Neural progenitor cell (in vitro differentiated cells): Measurements from ENCODE around the gene TUBA4B. TPM values are rescaled to one million over a fixed set of nuclear protein-coding genes. Genes with fewer than 3 reads are reported as not detected.
"Not testable (repeated sequence)": the region's sequence is repeated elsewhere in the genome, so short reads cannot be mapped to it uniquely, and the experiment has no call there.

Source experiments
- DNase-seq: peaks from one replicate; pipeline ENCODE4 v3.0.0-alpha.2; 2016; ENCODE audit warnings: low spot score
- H2AFZ ChIP-seq: fragments of 200-600 bp; sonication (generic); replicated peaks from 2 replicates; pipeline ENCODE4 v1.6.1; 2016; ENCODE audit warnings: antibody characterized with exemption
- H3F3A ChIP-seq: fragments of 200-600 bp; sonication (generic); 2 replicates; pipeline ENCODE4 v1.6.1; 2016; ENCODE audit warnings: antibody characterized with exemption, low read depth
- H3K27ac ChIP-seq: fragments of 200-600 bp; sonication (generic); 2 replicates; pipeline ENCODE4 v1.5.1; 2016; ENCODE audit warnings: mild to moderate bottlenecking
- H3K27me3 ChIP-seq: fragments of 200-600 bp; sonication (generic); 2 replicates; pipeline ENCODE4 v1.6.1; 2016; ENCODE audit warnings: mild to moderate bottlenecking, moderate library complexity
- H3K36me3 ChIP-seq: fragments of 200-600 bp; sonication (generic); 2 replicates; pipeline ENCODE4 v1.5.1; 2016
- H3K4me1 ChIP-seq: fragments of 200-600 bp; sonication (generic); 2 replicates; pipeline ENCODE4 v1.6.1; 2016; ENCODE audit warnings: mixed run types
- H3K4me2 ChIP-seq: fragments of 200-600 bp; sonication (generic); 2 replicates; pipeline ENCODE4 v1.6.1; 2016
- H3K4me3 ChIP-seq: fragments of 200-600 bp; sonication (generic); 2 replicates; pipeline ENCODE4 v1.5.1; 2016
- H3K79me2 ChIP-seq: fragments of 200-600 bp; sonication (generic); 2 replicates; pipeline ENCODE4 v1.6.1; 2016; ENCODE audit warnings: low read depth
- H3K9ac ChIP-seq: fragments of 200-600 bp; sonication (generic); 2 replicates; pipeline ENCODE4 v1.6.1; 2016
- H3K9me3 ChIP-seq: fragments of 200-600 bp; sonication (generic); 2 replicates; pipeline ENCODE4 v1.5.1; 2016; ENCODE audit warnings: low read depth
- H4K20me1 ChIP-seq: fragments of 200-600 bp; sonication (generic); 2 replicates; pipeline ENCODE4 v1.6.1; 2016; ENCODE audit warnings: low read depth
- H3K27ac Mint-ChIP-seq: 3 replicates; pipeline ENCODE4 v1.8.0; 2021; ENCODE audit warnings: mixed read lengths
- H3K27me3 Mint-ChIP-seq: 2 replicates; pipeline ENCODE4 v1.8.0; 2022; ENCODE audit warnings: low read depth, mild to moderate bottlenecking, inconsistent platforms, moderate library complexity, mixed read lengths; ENCODE audit not compliant: insufficient read depth
- H3K36me3 Mint-ChIP-seq: 3 replicates; pipeline ENCODE4 v1.8.0; 2021; ENCODE audit warnings: mixed read lengths
- H3K4me1 Mint-ChIP-seq: 3 replicates; pipeline ENCODE4 v1.8.0; 2021; ENCODE audit warnings: mixed read lengths
- H3K4me3 Mint-ChIP-seq: 3 replicates; pipeline ENCODE4 v1.8.0; 2021; ENCODE audit warnings: mild to moderate bottlenecking, moderate library complexity, mixed read lengths
- H3K9me3 Mint-ChIP-seq: 3 replicates; pipeline ENCODE4 v1.8.0; 2020; ENCODE audit warnings: mixed read lengths
- CTCF ChIP-seq: fragments of 200-600 bp; sonication (generic); IDR thresholded peaks from 2 replicates; pipeline ENCODE4 v1.5.1; 2017; ENCODE audit warnings: antibody characterized with exemption, mild to moderate bottlenecking
- EZH2 ChIP-seq: fragments of 200-600 bp; sonication (generic); IDR thresholded peaks from 2 replicates; pipeline ENCODE4 v1.6.1; 2017; ENCODE audit warnings: antibody characterized with exemption, mild to moderate bottlenecking, moderate library complexity
- EZH2phosphoT487 ChIP-seq: fragments of 200-600 bp; sonication (generic); IDR thresholded peaks from 2 replicates; pipeline ENCODE4 v1.6.1; 2017; ENCODE audit warnings: antibody characterized with exemption
- total RNA-seq: library from RNA; depleted of rRNA; stranded (reverse); fragments of >200 nt; gene quantifications from 2 replicates; pipeline ENCODE4 v1.2.3, GENCODE V29; 2015; ENCODE audit warnings: low replicate concordance

TUBA4B gene
- total RNA-seq, 1 donor from 2014 or later, result not detected

GRCh38 chr2:219286436-219287115 lies 33.5 kb downstream of the TUBA4B start:
- TF ChIP-seq CTCF (no peak), EZH2phosphoT487 (no peak), EZH2 (no peak)
- no peak overlapping the region for H3K4me2 ChIP-seq
- no peak overlapping the region for H3K4me3 ChIP-seq
- H3K9ac ChIP-seq, result no peak overlapping the region
- Mint-ChIP-seq H3K36me3 (peaks cover 7% of the 10 kb centered on the region), H3K27me3 (peaks cover 9% of the 10 kb centered on the region), H3K4me3 (peak overlapping the region; percentile 22), H3K27ac (no peak overlapping the region), H3K9me3 (no peaks in the 10 kb centered on the region), H3K4me1 (peaks cover 4% of the 10 kb centered on the region)
- no peaks in the 10 kb centered on the region for H3K27me3 ChIP-seq
- no peaks in the 10 kb centered on the region for H3K36me3 ChIP-seq
- H4K20me1 ChIP-seq, result no peaks in the 10 kb centered on the region
- H3K4me1 ChIP-seq, result peaks cover 5% of the 10 kb centered on the region
- no peak overlapping the region for H3K27ac ChIP-seq
- DNase-seq, result no peak
- no peak overlapping the region for H2AFZ ChIP-seq
- H3K79me2 ChIP-seq, result no peaks in the 10 kb centered on the region
- no peaks in the 10 kb centered on the region for H3F3A ChIP-seq
- H3K9me3 ChIP-seq, result no peaks in the 10 kb centered on the region

DNA sequence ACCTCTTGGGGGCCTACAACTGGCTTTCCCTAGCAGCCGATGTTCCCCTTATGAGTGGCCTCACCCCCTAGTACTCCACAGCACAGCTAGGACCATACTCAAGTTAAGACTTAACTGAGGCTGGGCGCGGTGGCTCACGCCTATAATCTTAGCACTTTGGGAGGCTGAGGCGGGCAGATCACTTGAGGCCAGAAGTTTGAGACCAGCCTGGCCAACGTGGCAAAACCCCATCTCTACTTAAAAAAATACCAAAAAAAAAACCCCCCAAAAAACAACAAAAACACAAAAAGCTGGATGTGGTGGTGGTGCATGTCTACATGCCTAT lies 34.0 kb downstream of the TUBA4B start:
- not testable (repeated sequence) for H3K4me1 Mint-ChIP-seq, H3K27ac ChIP-seq, H3K4me1 ChIP-seq, H3K9ac ChIP-seq, DNase-seq, H3K4me3 ChIP-seq, H3K27me3 Mint-ChIP-seq, H3K9me3 ChIP-seq, H3K27ac Mint-ChIP-seq, H3K4me2 ChIP-seq, H3K36me3 ChIP-seq, H3K36me3 Mint-ChIP-seq, H2AFZ ChIP-seq, H3K79me2 ChIP-seq, H3K9me3 Mint-ChIP-seq, H4K20me1 ChIP-seq, H3F3A ChIP-seq, H3K27me3 ChIP-seq
- H3K4me3 Mint-ChIP-seq, result peak overlapping the region; percentile 46

DNA sequence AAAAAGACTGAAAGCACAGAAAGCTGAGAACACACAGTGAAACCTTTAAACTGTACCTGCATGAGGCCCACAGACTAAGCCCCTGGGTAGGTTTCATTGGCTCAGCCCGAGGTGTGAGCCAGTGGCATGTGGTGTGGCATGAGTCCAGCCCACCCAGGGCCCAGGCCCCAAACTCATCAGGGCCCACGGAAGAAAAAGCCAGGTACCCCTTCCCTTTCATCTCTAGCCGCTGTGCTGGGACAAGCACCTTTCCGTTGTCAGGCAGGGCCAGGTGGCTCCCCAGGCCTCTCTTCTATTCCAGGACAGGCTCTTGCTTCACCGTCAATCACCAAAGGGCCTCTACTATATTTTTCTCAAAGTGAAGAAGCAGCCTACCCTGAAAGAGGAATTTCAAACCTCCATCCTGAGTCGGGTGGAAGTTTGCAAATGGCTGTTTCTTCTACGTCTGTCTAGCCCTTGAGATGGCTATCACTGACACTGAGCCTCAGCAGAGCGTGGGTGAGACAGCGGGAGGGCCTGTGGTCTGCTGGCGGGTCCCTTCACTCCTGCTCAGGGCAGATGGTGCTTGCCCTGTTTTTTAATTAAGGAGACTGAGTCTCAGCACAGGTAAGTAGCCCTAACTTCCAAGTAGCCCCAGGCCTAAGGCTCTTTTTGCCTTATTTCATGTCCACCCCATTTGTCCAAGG lies 34.7 kb downstream of the TUBA4B start:
- Histone ChIP-seq H3K4me3 (no peak overlapping the region), H3F3A (no peaks in the 10 kb centered on the region), H4K20me1 (no peaks in the 10 kb centered on the region), H3K27me3 (no peaks in the 10 kb centered on the region), H3K9me3 (no peaks in the 10 kb centered on the region), H2AFZ (no peak overlapping the region), H3K27ac (no peak overlapping the region), H3K79me2 (no peaks in the 10 kb centered on the region), H3K9ac (no peak overlapping the region), H3K4me1 (peaks cover 5% of the 10 kb centered on the region), H3K36me3 (no peaks in the 10 kb centered on the region), H3K4me2 (no peak overlapping the region)
- peaks cover 4% of the 10 kb centered on the region for H3K4me1 Mint-ChIP-seq
- H3K9me3 Mint-ChIP-seq, result no peaks in the 10 kb centered on the region
- TF ChIP-seq CTCF (no peak), EZH2phosphoT487 (no peak), EZH2 (no peak)
- DNase-seq, result no peak
- no peak overlapping the region for H3K27ac Mint-ChIP-seq
- peaks cover 9% of the 10 kb centered on the region for H3K27me3 Mint-ChIP-seq
- H3K36me3 Mint-ChIP-seq, result peaks cover 4% of the 10 kb centered on the region
- peak overlapping the region; percentile 46 for H3K4me3 Mint-ChIP-seq

DNA sequence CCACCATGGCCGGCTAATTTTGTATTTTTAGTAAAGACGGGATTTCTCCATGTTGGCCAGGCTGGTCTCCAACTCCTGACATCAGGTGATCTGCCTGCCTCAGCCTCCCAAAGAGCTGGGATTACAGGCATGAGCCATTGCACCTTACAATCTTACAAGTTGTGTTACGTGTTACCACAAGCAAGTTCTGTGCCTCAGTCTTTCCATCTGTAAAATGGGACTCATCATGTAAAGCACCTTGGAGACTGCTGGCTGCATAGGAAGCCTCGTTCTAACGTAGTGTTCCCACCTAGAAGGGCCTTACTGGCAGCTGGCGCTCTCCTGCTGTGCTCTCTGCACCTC lies 36.1 kb downstream of the TUBA4B start:
- Mint-ChIP-seq H3K27ac (peak overlapping the region; percentile 57), H3K4me3 (no peak overlapping the region), H3K9me3 (no peaks in the 10 kb centered on the region), H3K36me3 (no peaks in the 10 kb centered on the region), H3K27me3 (peaks cover 7% of the 10 kb centered on the region), H3K4me1 (peaks cover 13% of the 10 kb centered on the region)
- TF ChIP-seq EZH2phosphoT487 (no peak), CTCF (no peak), EZH2 (no peak)
- no peak for DNase-seq
- no peak overlapping the region for H3K4me3 ChIP-seq
- H3K36me3 ChIP-seq, result no peaks in the 10 kb centered on the region
- no peak overlapping the region for H3K9ac ChIP-seq
- no peak overlapping the region for H2AFZ ChIP-seq
- no peaks in the 10 kb centered on the region for H3K9me3 ChIP-seq
- H4K20me1 ChIP-seq, result no peaks in the 10 kb centered on the region
- H3K27me3 ChIP-seq, result peaks cover 10% of the 10 kb centered on the region
- H3F3A ChIP-seq, result no peaks in the 10 kb centered on the region
- H3K4me2 ChIP-seq, result no peak overlapping the region
- no peaks in the 10 kb centered on the region for H3K79me2 ChIP-seq
- peaks cover 8% of the 10 kb centered on the region for H3K4me1 ChIP-seq
- no peak overlapping the region for H3K27ac ChIP-seq
